Upper lobe of left lung (tissue), 4 donors: Measurements from ENCODE around the gene ACTL10.

Experiments used
- CTCF ChIP-seq, 6 experiments: fragments of 450-650 bp in 4 of 6; fragments of 200-600 bp in 2 of 6; sonication (generic) in 2 of 6; IDR thresholded peaks; one replicate each; pipeline ENCODE4 v1.5.1; 2016 to 2019; ENCODE audit warnings: antibody characterized with exemption in 6 of 6
- EP300 ChIP-seq, 4 donors: sonication (generic); formaldehyde crosslinking; IDR thresholded peaks; one replicate each; pipeline ENCODE4 v1.5.1; 2017; ENCODE audit warnings: antibody characterized with exemption in 4 of 4, control low read depth in 2 of 4
- POLR2A ChIP-seq, 4 donors: fragments of 450-650 bp; IDR thresholded peaks; one replicate each; pipeline ENCODE4 v1.5.1; 2016 to 2017; ENCODE audit warnings: antibody characterized with exemption in 4 of 4, mild to moderate bottlenecking in 2 of 4

- no peak for TF ChIP-seq CTCF (IDR thresholded peaks at IDR 0.05)
- TF ChIP-seq EP300 (IDR thresholded peaks at IDR 0.05) = no peak
- no peak for TF ChIP-seq POLR2A (IDR thresholded peaks at IDR 0.05)
These were observed 43.3 kb downstream of the ACTL10 start for GRCh38 chr20:33709905-33710541.
